ENCODE results near the gene FAM89B. TPM values are rescaled to one million over a fixed set of nuclear protein-coding genes. Genes with fewer than 3 reads are reported as not detected.

The FAM89B gene
- total and polyA plus RNA-seq, 7 donors, result 59.0 to 112 (median 67.4) TPM

GRCh38 chr11:65573391-65574079 is 1.2 kb downstream of the FAM89B start:
- peak overlapping the region; percentile 98 for H3K27ac ChIP-seq
- H3K36me3 ChIP-seq (ENCODE audit: insufficient read depth in 1 of 2, low read depth in 1 of 2), result peaks cover 0 to 10% of the 10 kb centered on the region in 2 donors
- H3K4me3 ChIP-seq, result peak overlapping the region; percentile 99
- peaks cover 59% of the 10 kb centered on the region for H3K4me1 ChIP-seq
- no peaks in the 10 kb centered on the region for H3K9me3 ChIP-seq
- TF ChIP-seq CTCF (IDR thresholded peaks at IDR 0.05), result no peak
- WGBS, 3 donors, result 17 to 29% (median 22%) methylated on average over 22 of the region's 22 CpGs
- intact Hi-C loops (cut with DNase I), result loop anchor here (2.0 to 5.0 kb wide), 3 partner anchors 19 to 39 kb away; partner anchors contain the start of gene MAP3K11 (in 1 of the 2)
- DNase-seq, result peak in 1 of 2 donors; percentile 85
- no peaks in the 10 kb centered on the region for H3K27me3 ChIP-seq (ENCODE audit: insufficient read depth in 3 of 3, low read length in 2 of 3)
- ATAC-seq, result peak in 1 of 4 donors; percentile 15

GRCh38 chr11:65574109-65574810 is 1.9 kb downstream of the FAM89B start:
- ATAC-seq (peak; percentile 43 to 46 (median 46)), DNase-seq (peak; percentile 95 to 96)
- H3K4me3 ChIP-seq, result peak overlapping the region; percentile 99
- TF ChIP-seq CTCF (IDR thresholded peaks at IDR 0.05), result peak; percentile 92
- H3K9me3 ChIP-seq, result no peaks in the 10 kb centered on the region
- H3K27me3 ChIP-seq (ENCODE audit: insufficient read depth in 3 of 3, low read length in 2 of 3), result no peaks in the 10 kb centered on the region
- H3K4me1 ChIP-seq, result peaks cover 59% of the 10 kb centered on the region
- H3K27ac ChIP-seq, result peak overlapping the region; percentile 98
- H3K36me3 ChIP-seq (ENCODE audit: insufficient read depth in 1 of 2, low read depth in 1 of 2), result peaks cover 0 to 15% of the 10 kb centered on the region in 2 donors
- WGBS, 3 donors, result 3 to 8% (median 3%) methylated on average over 45 to 67 of the region's 67 CpGs
- intact Hi-C loops (cut with DNase I), result loop anchor here (2.0 to 5.0 kb wide), 3 partner anchors 19 to 38 kb away; partner anchors contain the start of gene MAP3K11 (in 1 of the 2)

- DNase-seq (no peak), ATAC-seq (no peak)
- no peaks in the 10 kb centered on the region for H3K9me3 ChIP-seq
- intact Hi-C loops (cut with DNase I), result loop anchor here (2.0 to 5.0 kb wide), 3 partner anchors 18 to 37 kb away; partner anchors contain the start of gene MAP3K11 (in 1 of the 2)
- H3K4me3 ChIP-seq, result peak overlapping the region; percentile 99
- WGBS, 3 donors, result 35 to 39% (median 37%) methylated on average over 28 of the region's 28 CpGs
- peaks cover 0 to 22% of the 10 kb centered on the region in 2 donors for H3K36me3 ChIP-seq (ENCODE audit: insufficient read depth in 1 of 2, low read depth in 1 of 2)
- TF ChIP-seq CTCF (IDR thresholded peaks at IDR 0.05), result no peak
- peaks cover 64% of the 10 kb centered on the region for H3K4me1 ChIP-seq
- H3K27ac ChIP-seq, result peak overlapping the region; percentile 98
- no peaks in the 10 kb centered on the region for H3K27me3 ChIP-seq (ENCODE audit: insufficient read depth in 3 of 3, low read length in 2 of 3)
These were observed 2.7 kb downstream of the FAM89B start for GRCh38 chr11:65574811-65575567.

- intact Hi-C loops (cut with DNase I), result loop anchor here (2.0 kb wide), 2 partner anchors 17 kb away; partner anchors contain the start of gene LTBP3 (in 1 of the 2)
These were observed 3.4 kb downstream of the FAM89B start, which contains the start of gene EHBP1L1 for GRCh38 chr11:65575568-65576231. TSS of gene EHBP1L1 (plus strand) at chr11:65576053. CDS start at chr11:65576303, 250 bp downstream.

More at GRCh38 chr11:65575568-65576231, 3.4 kb downstream of the FAM89B start, which contains the start of gene EHBP1L1:
- ATAC-seq, result peak; percentile 8 to 24 (median 16)
- TF ChIP-seq CTCF (IDR thresholded peaks at IDR 0.05), result no peak
- Histone ChIP-seq H3K4me1 (peaks cover 69% of the 10 kb centered on the region), H3K4me3 (peak within 1 kb of the TSS; percentile 99), H3K36me3 (ENCODE audit: insufficient read depth in 1 of 2, low read depth in 1 of 2) (peaks cover 0 to 29% of the 10 kb centered on the region in 2 donors), H3K9me3 (no peaks in the 10 kb centered on the region), H3K27ac (peak within 1 kb of the TSS; percentile 98), H3K27me3 (ENCODE audit: insufficient read depth in 3 of 3, low read length in 2 of 3) (no peaks in the 10 kb centered on the region)
- DNase-seq, result peak; percentile 81 to 88
- 1 to 6% (median 1%) methylated on average over 23 to 69 of the region's 69 CpGs for WGBS, 3 donors

Measured in psoas muscle (tissue), 8 donors.